MG63 (cell line): Measurements from ENCODE around the gene CXXC5. TPM values are rescaled to one million over a fixed set of nuclear protein-coding genes. Genes with fewer than 3 reads are reported as not detected.

Experiments used
- DNase-seq: peaks from one replicate; pipeline ENCODE4 v3.0.0-alpha.2; 2020
- H3K27me3 ChIP-seq: fragments of 250-450 bp; sonication (Bioruptor Pico); 2 replicates; pipeline ENCODE4 v1.5.1; 2020; ENCODE audit warnings: mild to moderate bottlenecking, moderate library complexity
- H3K36me3 ChIP-seq: fragments of 250-450 bp; sonication (Bioruptor Pico); 2 replicates; pipeline ENCODE4 v1.5.1; 2020; ENCODE audit warnings: mild to moderate bottlenecking, moderate library complexity
- H3K4me3 ChIP-seq: fragments of 250-450 bp; sonication (Bioruptor Pico); 2 replicates; pipeline ENCODE4 v1.5.1; 2020; ENCODE audit warnings: mild to moderate bottlenecking, moderate library complexity
- H3K9me3 ChIP-seq: fragments of 250-450 bp; sonication (Bioruptor Pico); 2 replicates; pipeline ENCODE4 v1.5.1; 2020; ENCODE audit warnings: mild to moderate bottlenecking, moderate library complexity
- total RNA-seq: library from RNA; depleted of rRNA; stranded (reverse); fragments of >200 nt; shearing (Covaris generic); gene quantifications from 2 replicates; pipeline ENCODE4 v1.2.3, GENCODE V29; 2014; ENCODE audit warnings: low replicate concordance

CXXC5 gene
- total RNA-seq, 1 experiment from 2014 or later = 193 TPM

GRCh38 chr5:139657363-139658321, 9.5 kb downstream of the CXXC5 start:
- Histone ChIP-seq H3K9me3 (no peaks in the 10 kb centered on the region), H3K4me3 (peak overlapping the region; percentile 44; the same call in 1 of the 2 replicates), H3K27me3 (no peaks in the 10 kb centered on the region), H3K36me3 (peaks cover 44% of the 10 kb centered on the region)
- DNase-seq = peak; percentile 73

DNA sequence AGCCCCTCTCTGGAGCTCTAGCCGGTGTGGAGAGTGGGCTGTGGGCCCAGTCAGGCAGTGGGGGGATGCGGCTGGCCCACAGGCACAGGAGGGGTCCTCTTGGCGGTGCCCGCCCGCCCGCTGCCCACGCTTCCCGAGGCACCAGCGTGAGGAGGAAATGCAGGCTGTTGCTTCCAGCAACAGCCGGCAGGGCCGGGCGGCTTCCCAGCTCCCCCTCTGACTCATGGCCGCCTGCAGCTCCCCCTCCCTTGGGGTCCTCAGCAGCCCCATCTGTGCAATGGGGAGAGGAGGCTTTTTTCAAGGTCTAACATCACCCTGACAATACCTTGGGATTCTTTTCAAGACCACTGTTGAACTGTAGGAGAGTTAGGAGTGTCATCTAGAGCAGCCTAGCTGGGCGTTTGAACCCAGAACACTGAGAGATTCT, 10.4 kb downstream of the CXXC5 start:
- Histone ChIP-seq H3K36me3 (peaks cover 44% of the 10 kb centered on the region), H3K4me3 (peak overlapping the region; percentile 44)
- DNase-seq = peak; percentile 94

DNA sequence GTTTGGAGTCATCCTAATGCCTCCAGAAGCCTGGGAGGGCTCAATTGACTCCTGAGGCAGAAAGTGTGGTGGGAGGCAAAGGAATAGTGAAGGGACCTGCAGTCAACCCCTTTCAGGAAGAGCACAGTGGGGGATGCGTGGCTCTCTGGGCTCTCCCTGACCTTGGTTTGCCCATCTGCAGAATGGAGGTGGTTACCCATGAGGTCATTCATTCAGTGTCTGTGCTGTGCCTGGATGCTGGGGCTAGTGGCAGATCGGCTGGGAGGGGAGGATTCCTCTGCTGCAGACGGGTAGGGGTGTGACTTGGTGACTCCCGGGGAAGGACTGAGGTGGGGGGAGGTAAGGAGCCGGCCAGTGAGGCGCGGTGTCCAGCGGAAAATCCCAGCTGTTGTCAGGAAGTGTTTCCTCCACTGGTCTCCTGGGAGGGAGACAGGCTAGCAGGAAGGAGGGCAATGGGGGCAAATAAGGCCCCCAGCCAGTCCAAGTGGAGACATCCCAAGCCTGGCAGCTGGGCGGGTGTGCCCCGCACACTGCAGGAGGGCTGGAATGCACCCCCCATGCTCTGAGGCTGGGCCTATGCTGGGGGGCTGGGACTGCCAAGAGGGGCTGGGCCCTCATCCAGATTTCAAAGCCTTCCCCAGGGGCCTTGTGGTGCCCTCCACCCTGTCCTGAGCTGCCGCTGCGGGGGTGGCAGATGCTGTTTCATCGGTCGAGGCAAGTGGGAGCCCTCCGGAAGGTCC, 10.9 kb downstream of the CXXC5 start:
- H3K4me3 ChIP-seq = peak overlapping the region; percentile 44
- H3K27me3 ChIP-seq = no peaks in the 10 kb centered on the region
- H3K36me3 ChIP-seq = peaks cover 44% of the 10 kb centered on the region
- DNase-seq = peak; percentile 98
- no peaks in the 10 kb centered on the region for H3K9me3 ChIP-seq

More for the DNA sequence above, 10.4 kb downstream of the CXXC5 start:
- Histone ChIP-seq H3K27me3 (no peaks in the 10 kb centered on the region), H3K9me3 (no peaks in the 10 kb centered on the region)

GRCh38 chr5:139659695-139660101, 11.5 kb downstream of the CXXC5 start:
- Histone ChIP-seq H3K4me3 (peak overlapping the region; percentile 44), H3K27me3 (no peaks in the 10 kb centered on the region), H3K9me3 (no peaks in the 10 kb centered on the region), H3K36me3 (peaks cover 42% of the 10 kb centered on the region)
- peak; percentile 81 for DNase-seq

GRCh38 chr5:139660105-139660922, 12.2 kb downstream of the CXXC5 start:
- no peaks in the 10 kb centered on the region for H3K9me3 ChIP-seq
- DNase-seq = peak; percentile 98

GRCh38 chr5:139660923-139661814, 13.0 kb downstream of the CXXC5 start:
- Histone ChIP-seq H3K27me3 (no peaks in the 10 kb centered on the region), H3K36me3 (peaks cover 54% of the 10 kb centered on the region), H3K9me3 (no peaks in the 10 kb centered on the region), H3K4me3 (peak overlapping the region; percentile 14; the same call in 1 of the 2 replicates)
- DNase-seq = peak; percentile 100

More at GRCh38 chr5:139660105-139660922, 12.2 kb downstream of the CXXC5 start:
- Histone ChIP-seq H3K4me3 (peak overlapping the region; percentile 44), H3K36me3 (peaks cover 46% of the 10 kb centered on the region), H3K27me3 (no peaks in the 10 kb centered on the region)

GRCh38 chr5:139662617-139663016, 14.5 kb downstream of the CXXC5 start:
- DNase-seq = no peak
- Histone ChIP-seq H3K4me3 (no peak overlapping the region), H3K9me3 (no peaks in the 10 kb centered on the region), H3K36me3 (peaks cover 56% of the 10 kb centered on the region), H3K27me3 (no peaks in the 10 kb centered on the region)

DNA sequence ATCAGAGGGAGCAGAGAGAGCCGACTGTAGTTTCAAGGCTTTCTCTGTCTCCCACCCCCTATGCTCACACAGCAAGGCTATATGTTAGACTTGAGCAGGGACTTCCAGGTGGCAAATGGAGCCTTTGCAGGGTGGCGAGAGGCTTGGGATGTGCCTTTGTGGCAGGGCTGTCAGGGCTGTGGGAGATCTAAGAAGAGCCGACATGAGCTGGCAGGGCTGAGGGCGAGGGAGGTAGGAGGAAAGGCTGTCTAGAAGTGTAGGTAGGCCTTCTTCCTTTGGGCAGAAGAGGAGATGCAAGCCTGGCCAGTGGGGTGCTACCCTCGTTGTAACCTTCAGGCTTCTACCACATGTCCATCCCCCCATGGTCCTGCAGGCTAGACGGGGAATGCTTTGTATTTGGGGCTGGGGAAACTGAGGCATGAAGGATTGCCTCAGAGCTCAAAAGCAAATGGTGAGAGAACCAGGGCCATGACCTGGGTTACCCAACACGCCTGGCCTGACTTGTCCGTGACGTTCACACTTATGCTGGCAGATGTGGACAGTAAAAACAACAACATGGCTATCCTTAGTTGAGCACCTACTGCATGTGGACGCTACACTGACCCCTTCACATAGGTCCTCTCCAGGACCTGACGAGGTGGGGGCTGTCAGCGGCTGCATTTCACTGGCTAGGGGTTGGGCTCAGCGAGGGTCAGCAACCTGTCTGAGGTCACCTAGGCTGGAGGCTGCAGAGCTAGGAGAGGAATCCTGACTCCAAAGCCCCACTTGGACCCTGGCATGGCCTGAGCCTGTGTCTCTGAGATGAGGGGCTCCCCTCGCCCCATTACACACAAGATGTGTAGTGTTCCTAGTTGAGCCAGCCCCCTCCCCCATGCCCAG, 15.3 kb downstream of the CXXC5 start:
- Histone ChIP-seq H3K9me3 (no peaks in the 10 kb centered on the region), H3K36me3 (peaks cover 57% of the 10 kb centered on the region), H3K27me3 (no peaks in the 10 kb centered on the region), H3K4me3 (no peak overlapping the region)
- no peak for DNase-seq

GRCh38 chr5:139664086-139664693, 16.0 kb downstream of the CXXC5 start:
- Histone ChIP-seq H3K27me3 (no peaks in the 10 kb centered on the region), H3K4me3 (no peak overlapping the region), H3K9me3 (no peaks in the 10 kb centered on the region), H3K36me3 (peaks cover 64% of the 10 kb centered on the region)
- no peak for DNase-seq

DNA sequence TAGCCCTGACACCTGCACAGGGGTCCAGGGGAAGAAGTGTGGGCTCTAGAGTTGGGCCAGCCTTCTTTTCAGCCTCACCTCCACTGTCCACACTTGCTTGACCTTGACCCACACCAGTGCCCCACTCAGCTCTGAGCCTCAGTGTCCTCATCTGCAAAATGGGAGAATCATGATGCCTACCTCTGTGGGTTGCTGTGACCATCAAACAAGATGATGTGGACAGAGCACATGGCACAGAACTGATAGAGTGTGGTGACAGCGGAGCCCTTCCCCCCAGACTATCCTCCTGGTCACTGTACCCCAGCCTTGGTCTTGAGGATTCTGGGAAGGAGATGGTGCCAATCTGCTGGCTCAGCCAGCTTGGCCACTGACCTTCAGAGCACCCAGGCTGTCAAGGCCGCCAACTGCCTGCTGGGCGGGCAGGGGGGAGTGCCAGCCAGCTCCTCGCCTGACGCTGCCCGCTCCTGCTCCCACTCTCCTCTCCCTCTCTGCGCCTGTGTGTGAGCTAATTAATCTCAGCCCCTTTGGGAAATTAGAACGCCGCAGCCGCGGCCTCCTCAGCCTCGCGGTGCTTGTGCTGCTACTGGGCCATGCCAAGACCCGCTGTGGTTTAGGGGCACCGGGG, 16.7 kb downstream of the CXXC5 start:
- Histone ChIP-seq H3K9me3 (no peaks in the 10 kb centered on the region), H3K4me3 (no peak overlapping the region), H3K36me3 (peaks cover 69% of the 10 kb centered on the region), H3K27me3 (no peaks in the 10 kb centered on the region)
- no peak for DNase-seq

- no peak for DNase-seq
- Histone ChIP-seq H3K9me3 (no peaks in the 10 kb centered on the region), H3K27me3 (no peaks in the 10 kb centered on the region), H3K36me3 (peaks cover 77% of the 10 kb centered on the region), H3K4me3 (no peak overlapping the region)
Measured at GRCh38 chr5:139665626-139666025, 17.5 kb downstream of the CXXC5 start.

GRCh38 chr5:139666551-139666950, 18.4 kb downstream of the CXXC5 start:
- H3K9me3 ChIP-seq = no peaks in the 10 kb centered on the region
- H3K36me3 ChIP-seq = peaks cover 83% of the 10 kb centered on the region
- DNase-seq = no peak
- H3K4me3 ChIP-seq = no peak overlapping the region
- no peaks in the 10 kb centered on the region for H3K27me3 ChIP-seq

- DNase-seq = peak; percentile 58
- Histone ChIP-seq H3K36me3 (peaks cover 83% of the 10 kb centered on the region), H3K9me3 (no peaks in the 10 kb centered on the region), H3K4me3 (no peak overlapping the region), H3K27me3 (no peaks in the 10 kb centered on the region)
Measured at GRCh38 chr5:139667001-139667729, 19.0 kb downstream of the CXXC5 start.

DNA sequence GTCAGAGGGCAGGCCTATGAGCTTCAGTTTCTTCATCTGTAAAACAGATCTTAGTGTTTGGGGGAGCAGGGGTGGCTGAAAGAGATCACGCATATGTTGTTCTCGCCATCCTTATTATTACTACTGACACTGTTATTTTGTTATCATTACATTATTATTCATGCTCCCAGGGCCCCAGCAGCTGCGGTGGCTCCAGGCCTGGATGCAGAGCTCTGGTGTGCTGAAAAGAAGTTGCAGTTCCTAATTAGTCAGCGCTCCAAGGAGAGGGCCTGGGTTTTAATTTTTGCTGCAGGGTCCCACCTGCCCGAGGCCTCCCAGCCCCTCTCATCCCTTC, 19.5 kb downstream of the CXXC5 start:
- Histone ChIP-seq H3K9me3 (no peaks in the 10 kb centered on the region), H3K27me3 (no peaks in the 10 kb centered on the region), H3K36me3 (peaks cover 81% of the 10 kb centered on the region), H3K4me3 (peak overlapping the region; percentile 34)
- peak; percentile 61 for DNase-seq
